Measurements from ENCODE around the gene ASTL. TPM values are rescaled to one million over a fixed set of nuclear protein-coding genes. Genes with fewer than 3 reads are reported as not detected.

Gene ASTL
- total and polyA plus RNA-seq, 2 of the 13 experiments (the other 11 are each of a cell fraction or from before 2014, with no cell fraction given): not detected

- BruUV-seq (replicated peaks): no TSS peak
- no peaks in the 10 kb centered on the region for H4K20me1 ChIP-seq (ENCODE audit: insufficient read depth, low read length)
- H3K9ac ChIP-seq (ENCODE audit: insufficient read depth, low read depth, low read length): no peak overlapping the region
- H3K36me3 ChIP-seq (replicated peaks in 1 of 2; ENCODE audit: control insufficient read depth in 1 of 2, insufficient read depth in 2 of 2, low read length in 2 of 2): no peaks in the 10 kb centered on the region
- no peak for ATAC-seq
- H3K9me3 ChIP-seq (ENCODE audit: low read length): no peaks in the 10 kb centered on the region
- no peaks in the 10 kb centered on the region for H3K79me2 ChIP-seq (ENCODE audit: insufficient read depth, low read length)
- POLR2A ChIA-PET: no interaction called here
- H3K4me2 ChIP-seq (ENCODE audit: low read depth, low read length): no peak overlapping the region
- H2AFZ ChIP-seq (ENCODE audit: low read length): no peak overlapping the region
- FAIRE-seq: no peak
- in situ Hi-C loops (cut with HindIII; ENCODE audit: extremely low pct_ligation_motif_present, low pct_unique_long_range_greater_than_20kb) (loop anchor here (25.0 kb wide), 1 partner anchor 1588 kb away; the partner anchor contains the start of genes ACTR1B and C2orf92), intact Hi-C loops (cut with micrococcal nuclease; ENCODE audit: unreplicated experiment) (no loop called here)
- CTCF ChIA-PET (ENCODE audit: low intra/inter-chr PET ratio, low total read pairs): no interaction called here
- no peak overlapping the region for H3K4me3 ChIP-seq (replicated peaks in 1 of 3; ENCODE audit: insufficient read depth in 1 of 3, low read depth in 2 of 3, low read length in 3 of 3)
- H3K4me1 ChIP-seq (ENCODE audit: insufficient read depth, low read length): peaks cover 8% of the 10 kb centered on the region; the same call in 1 of the 2 replicates
- no peak overlapping the region for H3K27ac ChIP-seq (ENCODE audit: extremely low read length, insufficient read depth, low read length)
- 28% methylated on average over 5 of the region's 6 CpGs for WGBS (ENCODE audit: low lambda C conversion rate)
- TF ChIP-seq ZNF503 (CRISPR knock-in tag; IDR thresholded peaks at IDR 0.05) (no peak), YY1 (IDR thresholded peaks at IDR 0.05; ENCODE audit: insufficient read depth, insufficient replicate concordance, low read depth, low read length) (no peak), MATR3 (CRISPR knock-in tag; IDR thresholded peaks at IDR 0.05) (no peak), BRCA1 (CRISPR knock-in tag; IDR thresholded peaks at IDR 0.05) (no peak), RAD51 (IDR thresholded peaks at IDR 0.05; ENCODE audit: borderline replicate concordance) (no peak), ONECUT2 (CRISPR knock-in tag; IDR thresholded peaks at IDR 0.05) (no peak), HDAC2 (CRISPR knock-in tag; IDR thresholded peaks at IDR 0.05) (no peak)
- H3K27me3 ChIP-seq (ENCODE audit: control insufficient read depth in 1 of 2, insufficient read depth in 2 of 2, low read length in 2 of 2): peaks cover 4 to 10% of the 10 kb centered on the region in 2 experiments; a peak in 3 of 5 replicates
- DNase-seq (ENCODE audit: low spot score): no peak
Observed at GRCh38 chr2:96074156-96074555, 64.1 kb downstream of the ASTL start.
